HEK293 (cell line): Measurements from ENCODE around the gene PASK.

ENCODE experiments used
- ZNF148 ChIP-seq: fragments of 450-650 bp; formaldehyde crosslinking; IDR thresholded peaks from 2 replicates; pipeline ENCODE4 v1.5.0; 2017; ENCODE audit warnings: missing biosample characterization, missing genetic modification characterization, borderline replicate concordance
- TF ChIP-seq, protein P1 (sequence below): fragments of 450-650 bp; formaldehyde crosslinking; IDR thresholded peaks from 2 replicates; pipeline ENCODE4 v1.5.1; 2016; ENCODE audit warnings: missing biosample characterization, missing genetic modification characterization

GRCh38 chr2:241177526-241178334 is 28.5 kb upstream of the PASK start:
- TF ChIP-seq, protein P1, sequence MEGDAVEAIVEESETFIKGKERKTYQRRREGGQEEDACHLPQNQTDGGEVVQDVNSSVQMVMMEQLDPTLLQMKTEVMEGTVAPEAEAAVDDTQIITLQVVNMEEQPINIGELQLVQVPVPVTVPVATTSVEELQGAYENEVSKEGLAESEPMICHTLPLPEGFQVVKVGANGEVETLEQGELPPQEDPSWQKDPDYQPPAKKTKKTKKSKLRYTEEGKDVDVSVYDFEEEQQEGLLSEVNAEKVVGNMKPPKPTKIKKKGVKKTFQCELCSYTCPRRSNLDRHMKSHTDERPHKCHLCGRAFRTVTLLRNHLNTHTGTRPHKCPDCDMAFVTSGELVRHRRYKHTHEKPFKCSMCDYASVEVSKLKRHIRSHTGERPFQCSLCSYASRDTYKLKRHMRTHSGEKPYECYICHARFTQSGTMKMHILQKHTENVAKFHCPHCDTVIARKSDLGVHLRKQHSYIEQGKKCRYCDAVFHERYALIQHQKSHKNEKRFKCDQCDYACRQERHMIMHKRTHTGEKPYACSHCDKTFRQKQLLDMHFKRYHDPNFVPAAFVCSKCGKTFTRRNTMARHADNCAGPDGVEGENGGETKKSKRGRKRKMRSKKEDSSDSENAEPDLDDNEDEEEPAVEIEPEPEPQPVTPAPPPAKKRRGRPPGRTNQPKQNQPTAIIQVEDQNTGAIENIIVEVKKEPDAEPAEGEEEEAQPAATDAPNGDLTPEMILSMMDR: no peak
- no peak for TF ChIP-seq ZNF148
